ENCODE results near the gene THADA. TPM values are rescaled to one million over a fixed set of nuclear protein-coding genes. Genes with fewer than 3 reads are reported as not detected.

Gene THADA
- total and polyA plus RNA-seq, 5 donors from 2014 or later, result 19.1 to 52.9 (median 20.2) TPM

GRCh38 chr2:43345391-43345813, 250.4 kb downstream of the THADA start:
- Histone ChIP-seq H3K36me3 (ENCODE audit: control insufficient read depth, insufficient read depth, low read length) (peaks cover 26% of the 10 kb centered on the region), H3K4me1 (ENCODE audit: control insufficient read depth, insufficient read depth, low read length, poor library complexity, severe bottlenecking) (no peaks in the 10 kb centered on the region), H3K9me3 (ENCODE audit: control insufficient read depth in 2 of 2, low read length in 2 of 2) (no peaks in the 10 kb centered on the region), H3K4me3 (ENCODE audit: low read depth, low read length) (no peak overlapping the region), H3K27ac (ENCODE audit: insufficient read depth, low read length, poor library complexity, severe bottlenecking) (no peak overlapping the region), H3K27me3 (ENCODE audit: control insufficient read depth, insufficient read depth, low read length) (no peaks in the 10 kb centered on the region)
- Mint-ChIP-seq H3K36me3 (peaks cover 56% of the 10 kb centered on the region), H3K9me3 (no peaks in the 10 kb centered on the region), H3K27ac (peak overlapping the region in 1 of 3 donors; percentile 47), H3K27me3 (no peaks in the 10 kb centered on the region), H3K4me3 (no peak overlapping the region), H3K4me1 (peaks cover 0 to 10% (median 4%) of the 10 kb centered on the region in 4 donors)
- ATAC-seq (ENCODE audit: low read depth in 2 of 2), result no peak
- no peak for DNase-seq

- Mint-ChIP-seq H3K4me3 (no peak overlapping the region), H3K27ac (no peak overlapping the region), H3K4me1 (peaks cover 0 to 10% (median 4%) of the 10 kb centered on the region in 4 donors), H3K27me3 (no peaks in the 10 kb centered on the region), H3K36me3 (peaks cover 60% of the 10 kb centered on the region), H3K9me3 (no peaks in the 10 kb centered on the region)
- DNase-seq (no peak), ATAC-seq (ENCODE audit: low read depth in 2 of 2) (no peak)
- Histone ChIP-seq H3K4me3 (ENCODE audit: low read depth, low read length) (no peak overlapping the region), H3K9me3 (ENCODE audit: control insufficient read depth in 2 of 2, low read length in 2 of 2) (no peaks in the 10 kb centered on the region), H3K27me3 (ENCODE audit: control insufficient read depth, insufficient read depth, low read length) (no peaks in the 10 kb centered on the region), H3K36me3 (ENCODE audit: control insufficient read depth, insufficient read depth, low read length) (peaks cover 26% of the 10 kb centered on the region), H3K4me1 (ENCODE audit: control insufficient read depth, insufficient read depth, low read length, poor library complexity, severe bottlenecking) (no peaks in the 10 kb centered on the region), H3K27ac (ENCODE audit: insufficient read depth, low read length, poor library complexity, severe bottlenecking) (no peak overlapping the region)
Observed at GRCh38 chr2:43344868-43345373, 250.9 kb downstream of the THADA start.

GRCh38 chr2:43343573-43344304, 252.1 kb downstream of the THADA start:
- H3K36me3 ChIP-seq (ENCODE audit: control insufficient read depth, insufficient read depth, low read length), result peaks cover 26% of the 10 kb centered on the region
- H3K27ac ChIP-seq (ENCODE audit: insufficient read depth, low read length, poor library complexity, severe bottlenecking), result no peak overlapping the region
- no peak overlapping the region for H3K4me3 Mint-ChIP-seq
- no peaks in the 10 kb centered on the region for H3K27me3 ChIP-seq (ENCODE audit: control insufficient read depth, insufficient read depth, low read length)
- DNase-seq (no peak), ATAC-seq (ENCODE audit: low read depth in 2 of 2) (no peak)
- H3K9me3 Mint-ChIP-seq, result no peaks in the 10 kb centered on the region
- H3K4me1 ChIP-seq (ENCODE audit: control insufficient read depth, insufficient read depth, low read length, poor library complexity, severe bottlenecking), result no peaks in the 10 kb centered on the region
- H3K9me3 ChIP-seq (ENCODE audit: control insufficient read depth in 2 of 2, low read length in 2 of 2), result no peaks in the 10 kb centered on the region
- H3K4me3 ChIP-seq (ENCODE audit: low read depth, low read length), result no peak overlapping the region
- peaks cover under 1 to 12% (median 4%) of the 10 kb centered on the region in 4 donors for H3K4me1 Mint-ChIP-seq
- H3K36me3 Mint-ChIP-seq, result peaks cover 61% of the 10 kb centered on the region
- H3K27ac Mint-ChIP-seq, result peak overlapping the region in 2 of 3 donors; percentile 44 to 57
- H3K27me3 Mint-ChIP-seq, result no peaks in the 10 kb centered on the region

GRCh38 chr2:43341959-43342757, 253.7 kb downstream of the THADA start:
- no peak overlapping the region for H3K27ac ChIP-seq (ENCODE audit: insufficient read depth, low read length, poor library complexity, severe bottlenecking)
- ATAC-seq (ENCODE audit: low read depth in 2 of 2) (no peak), DNase-seq (no peak)
- Mint-ChIP-seq H3K27ac (no peak overlapping the region), H3K4me3 (no peak overlapping the region), H3K36me3 (peaks cover 60% of the 10 kb centered on the region), H3K27me3 (no peaks in the 10 kb centered on the region), H3K9me3 (no peaks in the 10 kb centered on the region), H3K4me1 (peaks cover 3 to 18% (median 7%) of the 10 kb centered on the region in 4 donors)
- H3K36me3 ChIP-seq (ENCODE audit: control insufficient read depth, insufficient read depth, low read length), result peaks cover 26% of the 10 kb centered on the region
- no peak overlapping the region for H3K4me3 ChIP-seq (ENCODE audit: low read depth, low read length)
- no peaks in the 10 kb centered on the region for H3K27me3 ChIP-seq (ENCODE audit: control insufficient read depth, insufficient read depth, low read length)
- no peaks in the 10 kb centered on the region for H3K9me3 ChIP-seq (ENCODE audit: control insufficient read depth in 2 of 2, low read length in 2 of 2)
- H3K4me1 ChIP-seq (ENCODE audit: control insufficient read depth, insufficient read depth, low read length, poor library complexity, severe bottlenecking), result no peaks in the 10 kb centered on the region

GRCh38 chr2:43340945-43341356, 254.9 kb downstream of the THADA start:
- no peak for ATAC-seq (ENCODE audit: low read depth in 2 of 2)
- H3K4me3 ChIP-seq (ENCODE audit: low read depth, low read length), result no peak overlapping the region

GRCh38 chr2:43340066-43340465, 255.8 kb downstream of the THADA start:
- no peak overlapping the region for H3K27ac ChIP-seq (ENCODE audit: insufficient read depth, low read length, poor library complexity, severe bottlenecking)
- Mint-ChIP-seq H3K27me3 (no peaks in the 10 kb centered on the region), H3K9me3 (peaks cover 0 to 1% (median 0%) of the 10 kb centered on the region in 7 donors), H3K4me1 (peaks cover 2 to 16% (median 7%) of the 10 kb centered on the region in 4 donors), H3K27ac (no peak overlapping the region), H3K36me3 (peaks cover 66% of the 10 kb centered on the region), H3K4me3 (no peak overlapping the region)
- no peak overlapping the region for H3K4me3 ChIP-seq (ENCODE audit: low read depth, low read length)
- H3K27me3 ChIP-seq (ENCODE audit: control insufficient read depth, insufficient read depth, low read length), result no peaks in the 10 kb centered on the region
- peaks cover 21% of the 10 kb centered on the region for H3K36me3 ChIP-seq (ENCODE audit: control insufficient read depth, insufficient read depth, low read length)
- ATAC-seq (ENCODE audit: low read depth in 2 of 2) (no peak), DNase-seq (no peak)
- no peaks in the 10 kb centered on the region for H3K9me3 ChIP-seq (ENCODE audit: control insufficient read depth in 2 of 2, low read length in 2 of 2)
- no peaks in the 10 kb centered on the region for H3K4me1 ChIP-seq (ENCODE audit: control insufficient read depth, insufficient read depth, low read length, poor library complexity, severe bottlenecking)

More at GRCh38 chr2:43340945-43341356, 254.9 kb downstream of the THADA start:
- peak overlapping the region in 2 of 3 donors; percentile 22 to 39 for H3K27ac Mint-ChIP-seq
- peaks cover 24% of the 10 kb centered on the region for H3K36me3 ChIP-seq (ENCODE audit: control insufficient read depth, insufficient read depth, low read length)
- DNase-seq, result no peak
- H3K9me3 Mint-ChIP-seq, result peaks cover 0 to 1% (median 0%) of the 10 kb centered on the region in 7 donors
- H3K4me1 ChIP-seq (ENCODE audit: control insufficient read depth, insufficient read depth, low read length, poor library complexity, severe bottlenecking), result no peaks in the 10 kb centered on the region
- H3K36me3 Mint-ChIP-seq, result peaks cover 62% of the 10 kb centered on the region
- H3K27ac ChIP-seq (ENCODE audit: insufficient read depth, low read length, poor library complexity, severe bottlenecking), result no peak overlapping the region
- H3K9me3 ChIP-seq (ENCODE audit: control insufficient read depth in 2 of 2, low read length in 2 of 2), result no peaks in the 10 kb centered on the region
- H3K27me3 ChIP-seq (ENCODE audit: control insufficient read depth, insufficient read depth, low read length), result no peaks in the 10 kb centered on the region
- no peak overlapping the region for H3K4me3 Mint-ChIP-seq
- H3K27me3 Mint-ChIP-seq, result no peaks in the 10 kb centered on the region
- peaks cover 3 to 18% (median 7%) of the 10 kb centered on the region in 4 donors for H3K4me1 Mint-ChIP-seq

- H3K36me3 ChIP-seq (ENCODE audit: control insufficient read depth, insufficient read depth, low read length), result peaks cover 15% of the 10 kb centered on the region
- peaks cover 0 to 1% (median 0%) of the 10 kb centered on the region in 7 donors for H3K9me3 Mint-ChIP-seq
- H3K27ac Mint-ChIP-seq, result no peak overlapping the region
- H3K4me1 Mint-ChIP-seq, result peaks cover 0 to 10% (median 4%) of the 10 kb centered on the region in 4 donors
- H3K4me3 Mint-ChIP-seq, result no peak overlapping the region
- ATAC-seq (ENCODE audit: low read depth in 2 of 2) (no peak), DNase-seq (no peak)
- H3K27me3 Mint-ChIP-seq, result no peaks in the 10 kb centered on the region
- H3K36me3 Mint-ChIP-seq, result peaks cover 53% of the 10 kb centered on the region
- H3K9me3 ChIP-seq (ENCODE audit: control insufficient read depth in 2 of 2, low read length in 2 of 2), result no peaks in the 10 kb centered on the region
- H3K4me1 ChIP-seq (ENCODE audit: control insufficient read depth, insufficient read depth, low read length, poor library complexity, severe bottlenecking), result no peaks in the 10 kb centered on the region
- no peaks in the 10 kb centered on the region for H3K27me3 ChIP-seq (ENCODE audit: control insufficient read depth, insufficient read depth, low read length)
- no peak overlapping the region for H3K27ac ChIP-seq (ENCODE audit: insufficient read depth, low read length, poor library complexity, severe bottlenecking)
- no peak overlapping the region for H3K4me3 ChIP-seq (ENCODE audit: low read depth, low read length)
Observed at GRCh38 chr2:43333656-43334144, 262.1 kb downstream of the THADA start.
